Airway epithelial cell (primary cell): ENCODE measurements around the gene SLC9B1. TPM values are rescaled to one million over a fixed set of nuclear protein-coding genes. Genes with fewer than 3 reads are reported as not detected.

ENCODE experiments used
- total RNA-seq: library from RNA; depleted of rRNA; stranded (reverse); fragments of >200 nt; gene quantifications from 2 replicates; pipeline ENCODE4 v1.2.3, GENCODE V29; 2015

The SLC9B1 gene, protein sequence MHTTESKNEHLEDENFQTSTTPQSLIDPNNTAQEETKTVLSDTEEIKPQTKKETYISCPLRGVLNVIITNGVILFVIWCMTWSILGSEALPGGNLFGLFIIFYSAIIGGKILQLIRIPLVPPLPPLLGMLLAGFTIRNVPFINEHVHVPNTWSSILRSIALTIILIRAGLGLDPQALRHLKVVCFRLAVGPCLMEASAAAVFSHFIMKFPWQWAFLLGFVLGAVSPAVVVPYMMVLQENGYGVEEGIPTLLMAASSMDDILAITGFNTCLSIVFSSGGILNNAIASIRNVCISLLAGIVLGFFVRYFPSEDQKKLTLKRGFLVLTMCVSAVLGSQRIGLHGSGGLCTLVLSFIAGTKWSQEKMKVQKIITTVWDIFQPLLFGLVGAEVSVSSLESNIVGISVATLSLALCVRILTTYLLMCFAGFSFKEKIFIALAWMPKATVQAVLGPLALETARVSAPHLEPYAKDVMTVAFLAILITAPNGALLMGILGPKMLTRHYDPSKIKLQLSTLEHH
- not detected in 2 replicates for total RNA-seq

DNA sequence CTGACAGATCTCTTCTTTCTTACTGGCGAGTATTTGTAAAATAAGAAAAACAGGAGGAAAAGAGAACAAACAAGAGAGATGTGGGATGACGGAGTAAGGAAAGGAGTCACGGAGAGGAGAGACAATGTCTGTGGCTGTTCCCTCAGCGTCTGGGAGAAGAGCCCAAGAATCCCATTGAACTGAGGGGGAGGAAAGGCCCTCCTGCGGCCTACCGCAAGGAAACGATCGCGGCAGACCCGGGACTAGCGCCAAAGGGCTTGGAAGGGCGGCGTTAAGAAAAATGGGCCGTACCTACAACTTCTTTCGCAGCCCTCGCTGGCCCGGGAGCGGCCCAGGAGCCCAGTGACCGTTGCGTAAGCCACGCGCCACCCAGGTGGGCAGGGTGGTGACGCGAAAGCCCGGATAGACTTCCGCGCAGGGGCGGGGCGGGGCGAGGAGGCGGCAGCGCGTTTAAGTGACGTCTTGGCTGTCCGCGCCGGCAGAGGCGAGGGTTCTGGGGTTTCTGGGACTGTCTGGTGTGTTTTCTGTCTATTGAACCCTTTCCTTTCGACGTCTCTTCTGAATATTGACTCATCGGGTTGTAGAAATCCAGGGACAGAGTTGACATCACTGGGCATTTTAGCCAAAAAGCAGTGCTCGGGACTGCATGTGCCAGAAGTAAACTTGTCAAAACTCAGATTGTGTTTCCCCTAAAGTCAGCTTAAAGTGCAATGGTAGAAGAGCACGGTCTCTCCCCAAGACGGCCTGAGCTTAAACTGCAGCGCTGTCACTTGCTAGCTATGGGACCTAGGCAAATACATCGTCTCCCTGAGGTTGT lies at the start of gene SLC9B1:
Gene SLC9B1, minus strand, starts transcription at position 398 of the 817 bp plus-strand sequence. CDS start 27,994 bp downstream, outside the sequence.

GRCh38 chr4:102868781-102869568 lies 150.5 kb downstream of the SLC9B1 start, which contains the start of gene CISD2:
TSS of gene CISD2 (plus strand) at chr4:102868992. CDS start at chr4:102869085, 93 bp downstream.

Other genes with a start within 250 kb of the SLC9B1 start
- 331 and 427 TPM in 2 replicates for gene UBE2D3, start 192.2 kb downstream of the SLC9B1 start, total RNA-seq
- 20.6 and 20.8 TPM in 2 replicates for gene CISD2, start 150.7 kb downstream of the SLC9B1 start, total RNA-seq
- gene SLC9B2, start 57.1 kb upstream of the SLC9B1 start, total RNA-seq: 7.7 and 13.2 TPM in 2 replicates
- 15.1 and 24.0 TPM in 2 replicates for gene BDH2, start 80.1 kb upstream of the SLC9B1 start, total RNA-seq
- 11.1 and 12.5 TPM in 2 replicates for gene CENPE, start 178.6 kb upstream of the SLC9B1 start, total RNA-seq